ENCODE data around the gene ADAMTS6. TPM values are rescaled to one million over a fixed set of nuclear protein-coding genes. Genes with fewer than 3 reads are reported as not detected.

Gene ADAMTS6
- total RNA-seq, 4 donors from 2014 or later: 2.6 to 25.2 (median 12.3) TPM

- H3K36me3 ChIP-seq: no peaks in the 10 kb centered on the region
- H3K9me3 ChIP-seq: no peaks in the 10 kb centered on the region
- ATAC-seq: no peak
- 88 to 93% methylated on average over 2 of the region's 2 CpGs for WGBS, 2 donors (ENCODE audit: low coverage in 1 of 2)
- H3K27ac ChIP-seq: no peak overlapping the region
- no peak overlapping the region for H3K4me3 ChIP-seq
- H3K27me3 ChIP-seq: no peaks in the 10 kb centered on the region
- TF ChIP-seq POLR2A (IDR thresholded peaks at IDR 0.05) (no peak), EP300 (IDR thresholded peaks at IDR 0.05) (no peak), POLR2AphosphoS5 (IDR thresholded peaks at IDR 0.05) (no peak)
- TF ChIP-seq, protein P1, sequence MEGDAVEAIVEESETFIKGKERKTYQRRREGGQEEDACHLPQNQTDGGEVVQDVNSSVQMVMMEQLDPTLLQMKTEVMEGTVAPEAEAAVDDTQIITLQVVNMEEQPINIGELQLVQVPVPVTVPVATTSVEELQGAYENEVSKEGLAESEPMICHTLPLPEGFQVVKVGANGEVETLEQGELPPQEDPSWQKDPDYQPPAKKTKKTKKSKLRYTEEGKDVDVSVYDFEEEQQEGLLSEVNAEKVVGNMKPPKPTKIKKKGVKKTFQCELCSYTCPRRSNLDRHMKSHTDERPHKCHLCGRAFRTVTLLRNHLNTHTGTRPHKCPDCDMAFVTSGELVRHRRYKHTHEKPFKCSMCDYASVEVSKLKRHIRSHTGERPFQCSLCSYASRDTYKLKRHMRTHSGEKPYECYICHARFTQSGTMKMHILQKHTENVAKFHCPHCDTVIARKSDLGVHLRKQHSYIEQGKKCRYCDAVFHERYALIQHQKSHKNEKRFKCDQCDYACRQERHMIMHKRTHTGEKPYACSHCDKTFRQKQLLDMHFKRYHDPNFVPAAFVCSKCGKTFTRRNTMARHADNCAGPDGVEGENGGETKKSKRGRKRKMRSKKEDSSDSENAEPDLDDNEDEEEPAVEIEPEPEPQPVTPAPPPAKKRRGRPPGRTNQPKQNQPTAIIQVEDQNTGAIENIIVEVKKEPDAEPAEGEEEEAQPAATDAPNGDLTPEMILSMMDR (IDR thresholded peaks at IDR 0.05): no peak
- no peaks in the 10 kb centered on the region for H3K4me1 ChIP-seq
Measured at GRCh38 chr5:65320250-65320649, 161.5 kb downstream of the ADAMTS6 start.

- Histone ChIP-seq H3K4me3 (no peak overlapping the region), H3K9me3 (no peaks in the 10 kb centered on the region), H3K4me1 (no peaks in the 10 kb centered on the region), H3K36me3 (no peaks in the 10 kb centered on the region), H3K27ac (no peak overlapping the region), H3K27me3 (no peaks in the 10 kb centered on the region)
- ATAC-seq: no peak
- WGBS, 2 donors (ENCODE audit: low coverage in 1 of 2): 83 to 100% methylated on average over 1 of the region's 1 CpG
- TF ChIP-seq POLR2A (IDR thresholded peaks at IDR 0.05) (no peak), EP300 (IDR thresholded peaks at IDR 0.05) (no peak), POLR2AphosphoS5 (IDR thresholded peaks at IDR 0.05) (no peak)
- TF ChIP-seq, protein P1 (IDR thresholded peaks at IDR 0.05): no peak
Measured at GRCh38 chr5:65307931-65308330, 173.8 kb downstream of the ADAMTS6 start.

- no peak for ATAC-seq
- 77 to 81% methylated on average over 3 of the region's 3 CpGs for WGBS, 2 donors (ENCODE audit: low coverage in 1 of 2)
- Histone ChIP-seq H3K36me3 (no peaks in the 10 kb centered on the region), H3K9me3 (no peaks in the 10 kb centered on the region), H3K4me3 (no peak overlapping the region), H3K4me1 (no peaks in the 10 kb centered on the region), H3K27ac (no peak overlapping the region), H3K27me3 (no peaks in the 10 kb centered on the region)
- TF ChIP-seq EP300 (IDR thresholded peaks at IDR 0.05) (no peak), POLR2AphosphoS5 (IDR thresholded peaks at IDR 0.05) (no peak), POLR2A (IDR thresholded peaks at IDR 0.05) (no peak)
- TF ChIP-seq, protein P1 (IDR thresholded peaks at IDR 0.05): no peak
Measured at GRCh38 chr5:65307088-65307487, 174.6 kb downstream of the ADAMTS6 start.

- H3K9me3 ChIP-seq: no peaks in the 10 kb centered on the region
- H3K4me3 ChIP-seq: no peak overlapping the region
- ATAC-seq: no peak
- no peak for TF ChIP-seq POLR2AphosphoS5 (IDR thresholded peaks at IDR 0.05)
- no peak for TF ChIP-seq EP300 (IDR thresholded peaks at IDR 0.05)
- TF ChIP-seq POLR2A (IDR thresholded peaks at IDR 0.05): no peak
- TF ChIP-seq, protein P1 (IDR thresholded peaks at IDR 0.05): no peak
- no peaks in the 10 kb centered on the region for H3K27me3 ChIP-seq
- no peak overlapping the region for H3K27ac ChIP-seq
- 68 to 88% methylated on average over 2 to 3 of the region's 3 CpGs for WGBS, 2 donors (ENCODE audit: low coverage in 1 of 2)
- no peaks in the 10 kb centered on the region for H3K4me1 ChIP-seq
- no peaks in the 10 kb centered on the region for H3K36me3 ChIP-seq
Measured at GRCh38 chr5:65305913-65306312, 175.8 kb downstream of the ADAMTS6 start.

DNA sequence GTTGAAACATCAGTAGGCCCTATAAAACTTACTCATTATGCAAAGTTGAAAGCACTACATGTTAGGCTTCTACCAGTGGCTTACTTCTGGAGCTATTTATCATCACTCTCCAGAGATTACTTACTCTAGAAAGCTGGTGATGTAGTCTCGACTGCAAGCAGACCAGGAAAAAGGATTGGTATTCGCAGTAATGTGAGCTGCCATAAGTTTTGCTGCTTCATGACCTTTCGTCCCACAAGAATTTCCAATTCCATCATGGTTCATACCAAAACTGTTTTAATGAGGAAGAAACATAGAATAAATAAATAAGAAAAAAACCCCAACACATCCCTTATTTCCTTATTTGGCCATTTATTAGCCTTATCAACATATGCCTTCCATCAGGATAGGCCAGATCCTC, 181.9 kb downstream of the ADAMTS6 start:
- TF ChIP-seq EP300 (IDR thresholded peaks at IDR 0.05): no peak
- no peak for TF ChIP-seq POLR2A (IDR thresholded peaks at IDR 0.05)
- TF ChIP-seq, protein P1 (IDR thresholded peaks at IDR 0.05): no peak
- no peak for TF ChIP-seq POLR2AphosphoS5 (IDR thresholded peaks at IDR 0.05)
- H3K27ac ChIP-seq: no peak overlapping the region
- ATAC-seq: no peak

More for the DNA sequence above, 181.9 kb downstream of the ADAMTS6 start:
- Histone ChIP-seq H3K4me1 (no peaks in the 10 kb centered on the region), H3K36me3 (no peaks in the 10 kb centered on the region), H3K9me3 (no peaks in the 10 kb centered on the region), H3K4me3 (no peak overlapping the region), H3K27me3 (no peaks in the 10 kb centered on the region)
- WGBS, 2 donors (ENCODE audit: low coverage in 1 of 2): 67 to 82% methylated on average over 1 to 3 of the region's 3 CpGs
